HepG2 (cell line): Measurements from ENCODE around the gene FKBP1A. TPM values are rescaled to one million over a fixed set of nuclear protein-coding genes. Genes with fewer than 3 reads are reported as not detected.

Source experiments
- ATAC-seq: fragments of 200-7000 bp; cut with Tn5 transposase; 3 replicates; pipeline ENCODE4 v1.9.1; 2020; ENCODE audit warnings: mild to moderate bottlenecking, moderate library complexity
- BruUV-seq: library from RNA; stranded (reverse); fragments of 400-500 nt; replicated peaks from 2 replicates; lab custom pipeline; 2021; lab: Mats Ljungman, UMichigan
- CTCF ChIA-PET: fragments of 300-600 bp; formaldehyde crosslinking; extraction: SDS; loops from one replicate; lab custom pipeline; 2021; ENCODE audit warnings: low total read pairs, inconsistent platforms, low intra/inter-chr PET ratio; lab: Yijun Ruan, JAX
- POLR2A ChIA-PET: fragments of 350-600 bp; sonication (Branson Sonifier 250); formaldehyde crosslinking; loops from one replicate; lab custom pipeline; 2020; ENCODE audit warnings: antibody characterized with exemption, inconsistent platforms; lab: Yijun Ruan, JAX
- DNase-seq: peaks from one replicate; pipeline ENCODE4 v3.0.0-alpha.2; 2015; ENCODE audit warnings: low spot score
- FAIRE-seq: peaks from 3 replicates; lab custom pipeline; 2011; peaks lifted over from hg19 to GRCh38; lab: Jason Lieb, UNC
- H2AFZ ChIP-seq: one replicate; pipeline ENCODE4 v1.6.1; 2011; ENCODE audit warnings: low read length, inconsistent platforms
- H3K27ac ChIP-seq: fragments of 300-600 bp; 3 replicates; pipeline ENCODE4 v1.8.0; 2011; ENCODE audit warnings: mixed run types, mild to moderate bottlenecking, mixed read lengths, low read length, inconsistent platforms; ENCODE audit not compliant: insufficient read depth; ENCODE audit errors: extremely low read length
- H3K27me3 ChIP-seq, 2 experiments: fragments of 200-600 bp in 1 of 2; 2 replicates in 1 of 2; 3 replicates in 1 of 2; pipeline versions ENCODE4 v1.6.0 to v1.8.0; 2011; ENCODE audit warnings: low read length in 2 of 2, mild to moderate bottlenecking in 2 of 2, moderate library complexity in 2 of 2, inconsistent platforms in 1 of 2; ENCODE audit not compliant: insufficient read depth in 2 of 2, control insufficient read depth in 1 of 2
- H3K36me3 ChIP-seq, 2 experiments: fragments of 200-600 bp in 1 of 2; replicated peaks in 1 of 2; 2 replicates in 1 of 2; 3 replicates in 1 of 2; pipeline versions ENCODE4 v1.5.1 to v1.8.0; 2011; ENCODE audit warnings: low read length in 2 of 2, inconsistent platforms in 1 of 2; ENCODE audit not compliant: insufficient read depth in 2 of 2, control insufficient read depth in 1 of 2
- H3K4me1 ChIP-seq: 2 replicates; pipeline ENCODE4 v1.5.1; 2012; ENCODE audit warnings: low read length, inconsistent platforms; ENCODE audit not compliant: insufficient read depth
- H3K4me2 ChIP-seq: 2 replicates; pipeline ENCODE4 v1.6.0; 2011; ENCODE audit warnings: low read depth, low read length, inconsistent platforms
- H3K4me3 ChIP-seq, 3 experiments: fragments of 200-600 bp in 1 of 3; sonication (generic), shearing (Covaris generic) in 1 of 3; replicated peaks in 1 of 3; 2 replicates each; pipeline ENCODE4 v1.5.1; 2011 to 2016; ENCODE audit warnings: low read length in 3 of 3, inconsistent platforms in 2 of 3, low read depth in 2 of 3, mild to moderate bottlenecking in 2 of 3, control low read depth in 1 of 3, mixed read lengths in 1 of 3; ENCODE audit not compliant: insufficient read depth in 1 of 3
- H3K79me2 ChIP-seq: one replicate; pipeline ENCODE4 v1.6.1; 2011; ENCODE audit warnings: low read length, inconsistent platforms; ENCODE audit not compliant: insufficient read depth
- H3K9ac ChIP-seq: 2 replicates; pipeline ENCODE4 v1.6.0; 2011; ENCODE audit warnings: mild to moderate bottlenecking, low read depth, low read length, inconsistent platforms; ENCODE audit not compliant: insufficient read depth
- H3K9me3 ChIP-seq: 2 replicates; pipeline ENCODE4 v1.5.1; 2012; ENCODE audit warnings: mild to moderate bottlenecking, low read length
- H4K20me1 ChIP-seq: 2 replicates; pipeline ENCODE4 v1.6.0; 2011; ENCODE audit warnings: inconsistent platforms, mild to moderate bottlenecking, low read length, moderate library complexity; ENCODE audit not compliant: insufficient read depth
- ATF1 ChIP-seq: IDR thresholded peaks from 2 replicates; pipeline ENCODE4 v1.6.1; 2016; ENCODE audit warnings: mild to moderate bottlenecking, control low read depth
- ESRRA ChIP-seq: sonication (generic); formaldehyde crosslinking; IDR thresholded peaks from 2 replicates; pipeline ENCODE4 v1.5.1; 2020; ENCODE audit warnings: mild to moderate bottlenecking, low read depth, missing genetic modification reagents
- HOXA9 ChIP-seq: sonication (generic); formaldehyde crosslinking; IDR thresholded peaks from 2 replicates; pipeline ENCODE4 v1.8.1; 2022; ENCODE audit warnings: missing genetic modification reagents, mild to moderate bottlenecking, moderate library complexity, borderline replicate concordance
- MXD1 ChIP-seq: sonication (generic); formaldehyde crosslinking; IDR thresholded peaks from 2 replicates; pipeline ENCODE4 v1.4.0; 2020; ENCODE audit warnings: mild to moderate bottlenecking, missing genetic modification reagents
- NCOA2 ChIP-seq: sonication (generic); formaldehyde crosslinking; IDR thresholded peaks from 2 replicates; pipeline ENCODE4 v1.8.0; 2022; ENCODE audit warnings: inconsistent platforms
- NONO ChIP-seq, 2 experiments: fragments of 450-650 bp in 1 of 2; sonication (generic) in 1 of 2; formaldehyde crosslinking in 1 of 2; IDR thresholded peaks in 1 of 2; conservative IDR thresholded peaks in 1 of 2; 2 replicates each; pipeline versions ENCODE4 v1.6.1 to v1.8.0; 2017 to 2022; ENCODE audit warnings: mild to moderate bottlenecking in 1 of 2, missing genetic modification reagents in 1 of 2, moderate library complexity in 1 of 2
- PHF5A ChIP-seq: IDR thresholded peaks from one replicate; pipeline ENCODE4 v1.6.1; 2018; ENCODE audit warnings: low read depth, missing genetic modification reagents; ENCODE audit not compliant: unreplicated experiment
- PREB ChIP-seq: sonication (generic); formaldehyde crosslinking; IDR thresholded peaks from 2 replicates; pipeline ENCODE4 v1.4.0; 2020; ENCODE audit warnings: missing genetic modification reagents
- SATB2 ChIP-seq: sonication (generic); formaldehyde crosslinking; IDR thresholded peaks from 2 replicates; pipeline ENCODE4 v1.5.0; 2020; ENCODE audit warnings: missing genetic modification reagents
- TRAFD1 ChIP-seq: sonication (generic); formaldehyde crosslinking; IDR thresholded peaks from 2 replicates; pipeline ENCODE4 v1.5.1; 2020; ENCODE audit warnings: missing genetic modification reagents, mild to moderate bottlenecking, borderline replicate concordance
- ZFP41 ChIP-seq: sonication (generic); formaldehyde crosslinking; IDR thresholded peaks from 2 replicates; pipeline ENCODE4 v1.4.0; 2020; ENCODE audit warnings: mild to moderate bottlenecking, missing genetic modification reagents, borderline replicate concordance
- ZFP62 ChIP-seq: sonication (generic); formaldehyde crosslinking; IDR thresholded peaks from 2 replicates; pipeline ENCODE4 v1.4.0; 2020; ENCODE audit warnings: missing genetic modification reagents
- ZNF234 ChIP-seq: sonication (generic); formaldehyde crosslinking; conservative IDR thresholded peaks from 2 replicates; pipeline ENCODE4 v1.5.1; 2020; ENCODE audit warnings: mild to moderate bottlenecking, missing genetic modification reagents
- WGBS: methylation state at CpG from one replicate; pipeline ENCODE4 v1.1.6; 2017; ENCODE audit warnings: low lambda C conversion rate; 5-methylcytosine and 5-hydroxymethylcytosine counted together
- in situ Hi-C: cut with HindIII; loops from 2 replicates; pipeline ENCODE4 v1.10.0; 2017; ENCODE audit warnings: low pct_unique_long_range_greater_than_20kb; ENCODE audit not compliant: extremely low pct_ligation_motif_present
- intact Hi-C: fragments of 100-400 bp; cut with micrococcal nuclease; formaldehyde crosslinking; loops from one replicate; pipeline ENCODE4 v1.10.0; 2022; ENCODE audit not compliant: unreplicated experiment
- polyA plus RNA-seq, 8 experiments: library from polyadenylated mRNA; depleted of rRNA in 3 of 8; stranded (reverse) in 7 of 8; unstranded in 1 of 8; fragments of >200 nt; fragmentation: Illumina TruSeq in 4 of 8; extraction: Trizol in 4 of 8; gene quantifications; 2 replicates each; pipeline versions ENCODE4 v1.2.1 to v1.2.3, GENCODE V29; 2011 to 2016; ENCODE audit warnings: low read depth in 4 of 8, missing spikeins in 1 of 8, mixed read lengths in 1 of 8; ENCODE audit not compliant: insufficient read depth in 1 of 8
- total RNA-seq, 5 experiments: library from RNA; depleted of rRNA; stranded (reverse); fragments of >200 nt; fragmentation: Illumina TruSeq; extraction: Trizol; gene quantifications; 2 replicates each; pipeline ENCODE4 v1.2.3, GENCODE V29; 2016; ENCODE audit warnings: low read depth in 1 of 5

Gene FKBP1A
- total and polyA plus RNA-seq, 2 of the 13 experiments (the other 11 are each of a cell fraction or from before 2014, with no cell fraction given): 119 to 468 TPM

- Histone ChIP-seq H3K4me2 (no peak overlapping the region), H3K9me3 (no peaks in the 10 kb centered on the region), H3K36me3 (no peaks in the 10 kb centered on the region), H4K20me1 (no peaks in the 10 kb centered on the region), H3K9ac (no peak overlapping the region), H3K27ac (no peak overlapping the region), H3K79me2 (no peaks in the 10 kb centered on the region), H3K27me3 (no peaks in the 10 kb centered on the region), H2AFZ (no peak overlapping the region), H3K4me3 (no peak overlapping the region), H3K4me1 (no peaks in the 10 kb centered on the region)
- ATAC-seq: no peak
- ChIA-PET CTCF (no interaction called here), POLR2A (no interaction called here)
- intact Hi-C loops: no loop called here
- WGBS: 8% methylated on average over 1 of the region's 1 CpG
- no TSS peak for BruUV-seq
- no peak for FAIRE-seq
- in situ Hi-C loops: no loop called here
- TF ChIP-seq NCOA2 (CRISPR knock-in tag) (no peak), ATF1 (CRISPR knock-in tag) (no peak), ZFP41 (CRISPR knock-in tag) (no peak), SATB2 (no peak), HOXA9 (CRISPR knock-in tag) (no peak), TRAFD1 (CRISPR knock-in tag) (no peak), PREB (CRISPR knock-in tag) (no peak), ZNF234 (CRISPR knock-in tag) (no peak), ZFP62 (CRISPR knock-in tag) (no peak), PHF5A (CRISPR knock-in tag) (no peak), NONO (IDR thresholded peaks at IDR 0.05) (no peak), NONO (CRISPR knock-in tag; conservative IDR thresholded peaks at IDR 0.05) (no peak), ESRRA (CRISPR knock-in tag) (no peak), MXD1 (CRISPR knock-in tag) (no peak)
- DNase-seq: no peak
Measured at GRCh38 chr20:1431158-1431557, 38.3 kb upstream of the FKBP1A start.
